Measurements from ENCODE around the gene MYO5C. TPM values are rescaled to one million over a fixed set of nuclear protein-coding genes. Genes with fewer than 3 reads are reported as not detected.

Gene MYO5C
- polyA plus RNA-seq, 1 donor (not counting 4 experiments of a cell fraction or from before 2014, with no cell fraction given): 0.16 TPM

GRCh38 chr15:52151353-52151752 is 144.3 kb downstream of the MYO5C start:
- FAIRE-seq: no peak
- dilution Hi-C loops (cut with MboI; ENCODE audit: extremely low pct_ligation_motif_present, low sequenced_read_pairs): no loop called here

GRCh38 chr15:52150871-52151270 is 144.7 kb downstream of the MYO5C start:
- Histone ChIP-seq H3K9me1 (ENCODE audit: control insufficient read depth, extremely low read depth, insufficient read depth, low read length) (no peaks in the 10 kb centered on the region), H3K79me2 (ENCODE audit: control insufficient read depth, insufficient read depth, low read length) (no peaks in the 10 kb centered on the region), H3K9me3 (ENCODE audit: control insufficient read depth, low read depth, low read length) (no peaks in the 10 kb centered on the region), H3K36me3 (ENCODE audit: control insufficient read depth in 2 of 2, extremely low read depth in 1 of 2, insufficient read depth in 2 of 2, low read length in 2 of 2) (peaks cover 3 to 21% of the 10 kb centered on the region in 2 experiments), H3K27me3 (ENCODE audit: control insufficient read depth, extremely low read depth, insufficient read depth, low read length) (no peaks in the 10 kb centered on the region), H2AFZ (ENCODE audit: control insufficient read depth, low read length) (no peak overlapping the region), H3K9ac (ENCODE audit: control insufficient read depth, extremely low read depth, insufficient read depth, low read length) (no peak overlapping the region), H3K27ac (ENCODE audit: control insufficient read depth, insufficient read depth, low read length) (no peak overlapping the region), H3K4me1 (ENCODE audit: control insufficient read depth, extremely low read depth, insufficient read depth, low read length) (no peaks in the 10 kb centered on the region), H3K4me3 (ENCODE audit: control insufficient read depth in 2 of 3, extremely low read depth in 1 of 3, insufficient read depth in 2 of 3, low read depth in 1 of 3, low read length in 3 of 3) (no peak overlapping the region), H3K4me2 (ENCODE audit: control insufficient read depth, extremely low read depth, insufficient read depth, low read depth, low read length) (no peak overlapping the region), H4K20me1 (ENCODE audit: control insufficient read depth, extremely low read depth, insufficient read depth, low read length) (no peaks in the 10 kb centered on the region)
- DNase-seq (ENCODE audit: low read depth, low spot score): no peak
- FAIRE-seq: no peak
- TF ChIP-seq EZH2 (IDR thresholded peaks at IDR 0.05; ENCODE audit: low read length): no peak
- dilution Hi-C loops (cut with MboI; ENCODE audit: extremely low pct_ligation_motif_present, low sequenced_read_pairs): no loop called here

More at GRCh38 chr15:52151353-52151752, 144.3 kb downstream of the MYO5C start:
- DNase-seq (ENCODE audit: low read depth, low spot score): no peak
- Histone ChIP-seq H3K36me3 (ENCODE audit: control insufficient read depth in 2 of 2, extremely low read depth in 1 of 2, insufficient read depth in 2 of 2, low read length in 2 of 2) (peaks cover 3 to 21% of the 10 kb centered on the region in 2 experiments), H3K27me3 (ENCODE audit: control insufficient read depth, extremely low read depth, insufficient read depth, low read length) (no peaks in the 10 kb centered on the region), H3K4me2 (ENCODE audit: control insufficient read depth, extremely low read depth, insufficient read depth, low read depth, low read length) (no peak overlapping the region), H3K4me3 (ENCODE audit: control insufficient read depth in 2 of 3, extremely low read depth in 1 of 3, insufficient read depth in 2 of 3, low read depth in 1 of 3, low read length in 3 of 3) (no peak overlapping the region), H3K79me2 (ENCODE audit: control insufficient read depth, insufficient read depth, low read length) (no peaks in the 10 kb centered on the region), H3K9me1 (ENCODE audit: control insufficient read depth, extremely low read depth, insufficient read depth, low read length) (no peaks in the 10 kb centered on the region), H4K20me1 (ENCODE audit: control insufficient read depth, extremely low read depth, insufficient read depth, low read length) (no peaks in the 10 kb centered on the region), H3K9ac (ENCODE audit: control insufficient read depth, extremely low read depth, insufficient read depth, low read length) (no peak overlapping the region), H3K4me1 (ENCODE audit: control insufficient read depth, extremely low read depth, insufficient read depth, low read length) (no peaks in the 10 kb centered on the region), H2AFZ (ENCODE audit: control insufficient read depth, low read length) (no peak overlapping the region), H3K27ac (ENCODE audit: control insufficient read depth, insufficient read depth, low read length) (no peak overlapping the region), H3K9me3 (ENCODE audit: control insufficient read depth, low read depth, low read length) (no peaks in the 10 kb centered on the region)
- TF ChIP-seq CTCF (optimal IDR thresholded peaks at IDR 0.05 in 1 of 3, IDR thresholded peaks at IDR 0.05 in 1 of 3, conservative IDR thresholded peaks at IDR 0.05 in 1 of 3; ENCODE audit: extremely low read depth in 1 of 3, insufficient read depth in 2 of 3, low read length in 3 of 3): no peak

Data from keratinocyte (primary cell).